ENCODE results near the gene TAPBP.

- TF ChIP-seq, protein P1, sequence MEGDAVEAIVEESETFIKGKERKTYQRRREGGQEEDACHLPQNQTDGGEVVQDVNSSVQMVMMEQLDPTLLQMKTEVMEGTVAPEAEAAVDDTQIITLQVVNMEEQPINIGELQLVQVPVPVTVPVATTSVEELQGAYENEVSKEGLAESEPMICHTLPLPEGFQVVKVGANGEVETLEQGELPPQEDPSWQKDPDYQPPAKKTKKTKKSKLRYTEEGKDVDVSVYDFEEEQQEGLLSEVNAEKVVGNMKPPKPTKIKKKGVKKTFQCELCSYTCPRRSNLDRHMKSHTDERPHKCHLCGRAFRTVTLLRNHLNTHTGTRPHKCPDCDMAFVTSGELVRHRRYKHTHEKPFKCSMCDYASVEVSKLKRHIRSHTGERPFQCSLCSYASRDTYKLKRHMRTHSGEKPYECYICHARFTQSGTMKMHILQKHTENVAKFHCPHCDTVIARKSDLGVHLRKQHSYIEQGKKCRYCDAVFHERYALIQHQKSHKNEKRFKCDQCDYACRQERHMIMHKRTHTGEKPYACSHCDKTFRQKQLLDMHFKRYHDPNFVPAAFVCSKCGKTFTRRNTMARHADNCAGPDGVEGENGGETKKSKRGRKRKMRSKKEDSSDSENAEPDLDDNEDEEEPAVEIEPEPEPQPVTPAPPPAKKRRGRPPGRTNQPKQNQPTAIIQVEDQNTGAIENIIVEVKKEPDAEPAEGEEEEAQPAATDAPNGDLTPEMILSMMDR (IDR thresholded peaks at IDR 0.05; ENCODE audit: low read depth, low read length): no peak
- TF ChIP-seq POLR2A (IDR thresholded peaks at IDR 0.05; ENCODE audit: extremely low read depth, insufficient read length) (no peak), MAX (IDR thresholded peaks at IDR 0.05; ENCODE audit: low read depth, low read length) (no peak)
Observed at GRCh38 chr6:33271117-33271467, 42.8 kb downstream of the TAPBP start.
